Muscle layer of duodenum (tissue), 2 donors: ENCODE measurements around the gene ZC3H18.

Experiments used
- H3K27ac ChIP-seq: one replicate; pipeline ENCODE4 v1.7.0; 2013; ENCODE audit warnings: mild to moderate bottlenecking, low read length
- H3K27me3 ChIP-seq: one replicate; pipeline ENCODE4 v1.7.0; 2013; ENCODE audit warnings: low read depth, mild to moderate bottlenecking, control low read depth, low read length
- H3K36me3 ChIP-seq, 2 donors: one replicate each; pipeline ENCODE4 v1.7.0; 2013; ENCODE audit warnings: low read length in 2 of 2, control low read depth in 1 of 2, mild to moderate bottlenecking in 1 of 2; ENCODE audit not compliant: insufficient read depth in 2 of 2, control insufficient read depth in 1 of 2
- H3K4me1 ChIP-seq, 2 donors: one replicate each; pipeline ENCODE4 v1.7.0; 2013; ENCODE audit warnings: low read length in 2 of 2, mild to moderate bottlenecking in 2 of 2, control low read depth in 1 of 2, moderate library complexity in 1 of 2; ENCODE audit not compliant: insufficient read depth in 2 of 2, control insufficient read depth in 1 of 2
- H3K4me3 ChIP-seq, 2 donors: one replicate each; pipeline ENCODE4 v1.7.0; 2013; ENCODE audit warnings: low read length in 2 of 2, low read depth in 1 of 2, mild to moderate bottlenecking in 1 of 2
- H3K9me3 ChIP-seq, 2 donors: one replicate each; pipeline ENCODE4 v1.7.0; 2013; ENCODE audit warnings: low read length in 2 of 2, control low read depth in 1 of 2, mild to moderate bottlenecking in 1 of 2; ENCODE audit not compliant: control insufficient read depth in 1 of 2
- donor health status: healthy.

ZC3H18 gene

DNA sequence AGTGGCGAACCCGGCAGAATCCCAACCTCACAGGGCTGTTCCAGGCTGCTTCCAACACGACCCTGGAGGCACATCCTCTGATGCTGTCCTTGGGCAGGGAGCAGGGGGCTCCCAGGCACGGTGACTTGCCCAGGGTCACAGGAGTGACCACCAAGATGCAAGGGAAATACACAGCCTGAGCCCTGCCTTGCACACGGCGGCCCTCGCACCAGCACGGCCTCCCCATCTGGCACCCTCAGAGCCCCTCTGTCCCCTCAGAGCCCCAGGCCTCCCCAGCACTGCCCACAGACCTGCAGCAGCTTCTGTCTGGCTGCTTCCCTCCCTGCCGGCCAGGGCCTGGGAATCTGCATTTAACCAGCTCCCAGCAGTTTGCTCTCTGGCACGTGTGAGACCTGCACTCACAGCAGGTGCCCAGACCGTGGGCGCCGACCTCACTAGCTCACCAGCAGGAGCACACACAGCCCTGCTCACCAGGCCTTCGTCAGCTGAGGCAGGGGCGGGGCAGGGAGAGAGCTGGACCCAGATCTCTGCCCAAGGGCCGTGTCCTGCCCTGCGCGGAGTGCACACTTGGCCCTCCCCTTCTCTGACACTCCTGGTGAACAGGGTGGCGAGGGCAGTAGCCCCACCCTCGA, 29.7 kb upstream of the ZC3H18 start:
- Histone ChIP-seq H3K36me3 (no peaks in the 10 kb centered on the region), H3K9me3 (peaks cover 0 to 15% of the 10 kb centered on the region in 2 donors), H3K4me1 (peaks cover 0 to 2% of the 10 kb centered on the region in 2 donors), H3K27ac (no peak overlapping the region), H3K27me3 (peaks cover 22% of the 10 kb centered on the region), H3K4me3 (no peak overlapping the region)

DNA sequence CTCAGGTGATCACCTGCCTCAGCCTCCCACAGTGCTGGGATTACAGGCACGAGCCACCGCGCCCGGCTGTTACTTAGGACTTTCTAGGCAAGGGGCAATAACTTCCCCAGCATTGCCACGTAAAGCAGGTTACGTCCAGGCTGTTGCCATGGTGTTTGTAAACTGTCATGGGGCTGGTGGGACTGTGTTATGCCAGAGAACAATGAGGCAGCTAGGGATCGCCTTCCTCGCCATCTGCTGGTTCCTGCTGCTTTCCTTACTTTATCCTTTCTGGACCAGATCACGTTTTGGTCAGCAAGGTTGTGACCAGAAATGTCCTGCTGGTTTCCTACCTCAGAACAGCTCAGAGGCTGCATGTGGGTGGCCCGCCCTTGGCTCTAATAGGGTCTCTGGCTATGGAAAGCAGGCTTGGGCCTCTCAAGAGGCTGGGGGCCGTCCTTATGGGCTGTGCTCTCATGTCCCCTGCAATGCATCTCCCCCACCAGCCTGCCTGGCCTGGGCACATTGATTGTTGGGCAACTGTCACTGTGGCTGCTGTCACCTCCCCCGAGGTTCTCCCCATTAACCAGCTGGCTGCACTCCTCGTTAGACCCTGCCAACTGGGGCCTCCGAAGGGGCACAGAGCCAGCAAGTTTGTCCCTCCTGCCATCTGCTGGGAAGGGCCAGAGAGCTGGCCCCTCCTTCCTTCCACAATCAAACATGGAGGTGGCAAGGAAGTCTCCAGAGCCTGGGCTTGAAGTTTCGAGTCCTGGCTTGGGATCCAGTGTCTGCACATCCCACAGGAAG, 28.2 kb upstream of the ZC3H18 start:
- no peaks in the 10 kb centered on the region for H3K36me3 ChIP-seq
- H3K4me1 ChIP-seq, result no peaks in the 10 kb centered on the region
- no peak overlapping the region for H3K4me3 ChIP-seq
- H3K27me3 ChIP-seq, result peaks cover 33% of the 10 kb centered on the region
- H3K27ac ChIP-seq, result no peak overlapping the region
- peaks cover 0 to 15% of the 10 kb centered on the region in 2 donors for H3K9me3 ChIP-seq

DNA sequence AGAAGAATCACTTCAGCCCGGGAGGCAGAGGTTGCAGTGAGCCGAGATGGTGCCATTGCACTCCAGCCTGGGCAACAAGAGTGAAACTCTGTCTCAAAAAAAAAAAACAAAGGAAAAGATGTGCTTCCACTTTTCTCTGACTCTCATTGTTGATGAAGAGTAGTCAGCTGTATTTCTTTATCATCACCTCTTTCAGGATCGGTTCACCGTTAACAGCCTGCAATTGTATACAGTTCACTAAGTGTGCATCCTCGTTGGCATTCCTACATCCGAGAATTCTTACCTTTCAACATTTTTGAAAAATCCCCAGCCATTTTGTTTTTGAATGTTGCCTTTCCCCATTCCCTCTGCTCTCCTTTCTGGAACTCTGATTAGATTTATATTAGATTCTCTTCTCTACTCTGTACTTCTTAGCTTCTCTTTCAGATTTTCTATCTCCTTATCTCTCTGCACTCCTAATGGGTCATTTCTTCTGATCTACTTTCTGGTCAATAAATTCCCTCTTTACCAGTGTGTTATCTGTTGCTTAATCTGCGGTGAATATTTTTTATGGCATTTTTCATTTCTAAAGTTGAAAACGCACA, 26.9 kb upstream of the ZC3H18 start:
- Histone ChIP-seq H3K27ac (no peak overlapping the region), H3K27me3 (peaks cover 32% of the 10 kb centered on the region), H3K9me3 (peaks cover 0 to 15% of the 10 kb centered on the region in 2 donors), H3K4me3 (no peak overlapping the region), H3K4me1 (no peaks in the 10 kb centered on the region), H3K36me3 (no peaks in the 10 kb centered on the region)

DNA sequence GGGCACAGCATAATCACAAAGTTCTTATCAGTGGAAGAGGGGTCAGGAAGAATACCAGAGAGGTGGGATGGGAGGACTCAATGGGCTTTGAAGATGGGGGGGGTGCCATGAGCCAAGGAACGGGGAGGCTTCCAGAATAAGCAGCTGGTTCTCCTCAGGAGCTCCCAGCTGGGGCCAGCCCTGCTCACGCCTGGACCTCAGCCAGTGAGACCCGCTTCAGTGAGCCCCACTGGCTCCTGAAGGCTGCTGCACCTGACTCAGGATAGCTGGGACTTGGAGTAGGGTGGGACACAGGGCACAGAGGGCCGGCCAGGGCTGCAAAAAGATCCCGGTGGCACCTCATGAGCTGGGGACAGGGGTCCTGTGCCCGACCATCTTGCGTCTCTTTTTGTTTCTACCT, 24.4 kb upstream of the ZC3H18 start:
- Histone ChIP-seq H3K4me3 (no peak overlapping the region), H3K27me3 (peaks cover 14% of the 10 kb centered on the region), H3K27ac (no peak overlapping the region), H3K4me1 (peaks cover 0 to 4% of the 10 kb centered on the region in 2 donors), H3K9me3 (peaks cover 0 to 15% of the 10 kb centered on the region in 2 donors), H3K36me3 (no peaks in the 10 kb centered on the region)

DNA sequence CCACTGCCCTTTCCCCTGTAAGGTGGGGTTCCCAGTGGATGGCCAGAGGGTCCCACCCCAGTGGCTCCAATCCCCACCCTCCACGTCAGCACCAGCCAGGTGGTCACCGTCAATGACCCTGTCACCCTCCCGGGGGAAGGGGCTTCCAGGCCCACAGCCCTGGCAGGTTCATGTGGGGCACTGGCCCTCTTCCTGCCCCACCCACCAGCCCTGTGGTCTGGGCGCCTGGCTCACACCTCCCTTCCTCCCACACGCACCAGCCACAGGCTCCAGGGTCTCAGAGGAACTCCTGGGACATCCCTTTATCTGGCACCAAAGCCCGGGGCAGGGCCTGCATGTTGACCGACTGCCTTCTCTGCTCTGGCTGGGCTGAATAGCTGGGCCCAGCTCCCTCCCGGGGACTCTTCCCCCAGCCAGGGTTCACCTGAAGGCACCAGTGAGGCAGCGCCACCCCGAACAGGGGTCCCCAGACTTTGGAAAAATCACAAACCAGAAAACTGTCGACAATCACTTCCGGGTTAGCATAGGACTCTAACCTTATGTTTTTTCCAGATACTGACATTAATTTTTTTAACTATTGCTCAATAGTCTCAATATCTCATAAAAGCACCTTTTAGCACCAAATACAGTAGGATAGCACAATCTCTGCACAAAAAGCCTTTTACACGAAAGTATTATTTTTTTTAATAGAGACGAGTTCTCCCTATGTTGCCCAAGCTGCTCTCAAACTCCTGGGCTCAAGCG, 21.9 kb upstream of the ZC3H18 start:
- H3K9me3 ChIP-seq, result peaks cover 0 to 5% of the 10 kb centered on the region in 2 donors
- H3K27ac ChIP-seq, result no peak overlapping the region
- H3K4me1 ChIP-seq, result peaks cover 0 to 4% of the 10 kb centered on the region in 2 donors

DNA sequence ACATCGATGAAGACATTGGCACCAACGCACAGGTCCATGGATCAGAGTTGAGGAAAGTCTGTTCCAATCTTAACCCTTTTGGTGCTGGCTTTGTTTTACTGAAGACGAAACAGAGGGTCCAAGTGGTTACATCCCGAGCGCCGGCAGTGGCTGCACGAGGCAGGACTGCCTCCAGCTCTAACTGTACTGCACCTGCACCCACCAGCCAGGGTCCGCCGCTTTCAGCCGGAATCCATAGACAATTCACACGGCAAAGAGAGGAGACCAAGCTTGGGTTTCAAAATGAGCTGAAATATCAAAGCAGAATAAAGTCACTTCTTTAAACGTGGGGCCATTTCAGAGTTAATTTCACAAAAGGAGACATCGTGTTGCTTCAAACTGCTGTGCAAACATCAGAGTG, 21.2 kb upstream of the ZC3H18 start:
- H3K9me3 ChIP-seq, result no peaks in the 10 kb centered on the region
- peaks cover 0 to 4% of the 10 kb centered on the region in 2 donors for H3K4me1 ChIP-seq
- no peak overlapping the region for H3K4me3 ChIP-seq
- H3K27ac ChIP-seq, result no peak overlapping the region
- no peaks in the 10 kb centered on the region for H3K36me3 ChIP-seq
- H3K27me3 ChIP-seq, result peaks cover 14% of the 10 kb centered on the region

More for the DNA sequence above, 21.9 kb upstream of the ZC3H18 start:
- H3K27me3 ChIP-seq, result peaks cover 14% of the 10 kb centered on the region
- no peak overlapping the region for H3K4me3 ChIP-seq
- H3K36me3 ChIP-seq, result no peaks in the 10 kb centered on the region

DNA sequence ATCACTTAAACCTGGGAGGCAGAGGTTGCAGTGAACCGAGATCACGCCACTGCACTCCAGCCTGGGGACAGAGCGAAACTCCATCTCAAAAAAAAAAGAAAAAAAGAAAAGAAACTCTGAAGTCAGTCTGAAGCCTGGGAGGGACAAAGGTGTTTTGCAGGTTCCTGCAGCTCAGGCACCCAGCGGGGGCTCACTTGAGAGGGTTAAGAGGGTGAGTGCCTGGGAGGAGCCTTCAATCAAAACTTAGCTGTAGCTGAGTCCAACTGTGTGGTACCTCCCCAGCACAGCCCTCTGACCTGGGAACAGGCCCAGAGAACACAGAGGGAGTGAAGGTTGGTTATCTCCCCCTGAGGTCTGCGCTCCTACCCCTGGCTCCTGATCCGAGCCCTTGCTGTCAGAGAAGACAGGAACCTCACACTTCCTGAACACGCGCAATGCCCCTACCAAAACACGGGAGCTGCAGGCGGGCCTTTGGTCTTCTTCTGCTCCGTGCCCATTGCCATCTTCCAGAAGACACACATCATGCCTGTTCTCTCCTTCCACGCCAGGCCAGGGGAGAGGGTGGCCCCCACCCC, 20.4 kb upstream of the ZC3H18 start:
- no peak overlapping the region for H3K4me3 ChIP-seq

DNA sequence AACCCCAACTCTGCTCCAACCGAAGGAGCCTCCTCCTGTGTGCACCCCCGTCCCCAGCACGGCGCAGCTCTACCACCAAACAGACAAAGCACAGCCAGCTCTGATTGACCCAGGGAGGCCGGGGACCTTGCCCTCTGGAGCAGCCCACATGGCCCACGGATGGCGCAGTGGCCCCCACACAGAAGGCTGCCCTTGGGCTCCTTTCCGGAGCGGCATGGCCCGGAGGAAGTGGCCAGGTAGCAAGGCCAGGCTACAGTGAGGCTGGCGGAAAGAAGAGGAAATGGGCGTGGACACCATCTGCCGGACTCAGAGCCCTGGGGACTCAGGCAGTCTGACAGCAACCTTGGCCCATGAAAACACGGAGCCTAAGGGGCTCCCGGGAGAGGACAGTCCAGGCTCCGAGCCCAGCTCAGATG, 19.9 kb upstream of the ZC3H18 start:
- Histone ChIP-seq H3K27me3 (peaks cover 14% of the 10 kb centered on the region), H3K4me3 (no peak overlapping the region), H3K36me3 (no peaks in the 10 kb centered on the region), H3K4me1 (peaks cover 0 to 4% of the 10 kb centered on the region in 2 donors), H3K27ac (no peak overlapping the region), H3K9me3 (no peaks in the 10 kb centered on the region)

More for the DNA sequence above, 20.4 kb upstream of the ZC3H18 start:
- Histone ChIP-seq H3K27ac (no peak overlapping the region), H3K4me1 (peaks cover 0 to 4% of the 10 kb centered on the region in 2 donors), H3K36me3 (no peaks in the 10 kb centered on the region), H3K9me3 (no peaks in the 10 kb centered on the region), H3K27me3 (peaks cover 14% of the 10 kb centered on the region)

DNA sequence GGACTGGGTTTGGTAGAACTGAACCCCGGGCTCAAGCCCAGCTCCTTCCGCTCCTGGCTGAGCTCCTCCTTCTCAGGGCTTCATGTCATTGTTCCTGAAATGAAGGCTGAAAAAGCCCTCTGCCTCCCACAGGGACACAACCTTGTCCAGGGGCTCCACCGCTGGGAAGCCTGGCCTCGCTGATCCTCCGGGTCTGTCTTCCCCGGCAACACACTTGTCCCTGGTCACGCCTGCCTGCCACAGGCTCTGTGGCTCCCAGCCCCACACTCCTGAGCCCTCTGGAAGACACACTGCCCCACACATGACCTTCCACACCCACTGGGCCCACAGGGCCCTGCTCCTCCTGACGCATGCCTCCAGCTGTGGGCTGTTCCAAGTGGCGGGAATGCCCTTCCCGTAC, 18.0 kb upstream of the ZC3H18 start:
- H3K4me1 ChIP-seq, result peaks cover 0 to 4% of the 10 kb centered on the region in 2 donors
- no peak overlapping the region for H3K27ac ChIP-seq
- H3K27me3 ChIP-seq, result no peaks in the 10 kb centered on the region
- no peak overlapping the region for H3K4me3 ChIP-seq
- no peaks in the 10 kb centered on the region for H3K36me3 ChIP-seq
- H3K9me3 ChIP-seq, result no peaks in the 10 kb centered on the region

DNA sequence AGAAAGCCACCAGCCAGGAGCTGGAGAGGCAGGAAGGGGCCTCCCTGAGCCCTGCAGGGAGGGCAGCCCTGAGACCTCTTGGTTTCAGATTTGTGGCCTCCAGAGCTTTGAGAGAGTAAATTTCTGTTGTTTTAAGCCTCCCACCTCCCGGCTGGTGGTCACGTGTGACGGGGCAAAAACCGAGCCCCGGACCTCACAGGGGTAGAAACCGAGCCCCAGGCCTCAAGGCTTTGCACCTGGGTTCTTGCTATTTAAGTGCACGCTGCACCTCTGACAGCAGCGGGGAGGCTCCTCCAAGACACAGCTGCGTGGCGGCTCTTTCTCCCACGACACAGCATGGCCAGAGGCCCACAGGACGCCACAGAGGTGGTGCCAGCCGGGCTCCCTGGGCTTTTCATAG, 17.4 kb upstream of the ZC3H18 start:
- Histone ChIP-seq H3K36me3 (no peaks in the 10 kb centered on the region), H3K9me3 (no peaks in the 10 kb centered on the region), H3K4me3 (no peak overlapping the region), H3K4me1 (peaks cover 0 to 4% of the 10 kb centered on the region in 2 donors), H3K27me3 (no peaks in the 10 kb centered on the region), H3K27ac (no peak overlapping the region)

DNA sequence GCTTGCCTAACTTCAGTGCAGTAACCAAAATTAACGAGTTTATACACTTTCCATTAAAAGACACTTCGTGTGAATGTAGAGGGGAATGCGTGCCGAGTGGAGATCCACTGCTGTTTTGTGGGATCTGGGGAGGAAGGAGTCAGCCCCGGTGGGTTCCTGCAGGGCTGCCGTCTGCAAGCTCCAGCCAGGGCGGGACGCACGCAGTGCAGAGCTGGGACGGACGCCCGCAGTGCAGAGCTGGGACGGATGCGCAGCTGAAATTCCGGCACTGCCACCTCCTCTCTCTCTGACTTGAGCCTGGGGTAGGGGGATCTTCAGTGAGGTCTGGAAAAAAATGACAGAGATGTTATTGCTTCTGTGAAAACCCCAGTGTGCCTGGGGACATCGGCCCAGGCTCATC, 16.5 kb upstream of the ZC3H18 start:
- H3K4me3 ChIP-seq, result no peak overlapping the region
- H3K9me3 ChIP-seq, result no peaks in the 10 kb centered on the region
- H3K36me3 ChIP-seq, result no peaks in the 10 kb centered on the region
- no peaks in the 10 kb centered on the region for H3K27me3 ChIP-seq
- H3K4me1 ChIP-seq, result peaks cover under 1 to 5% of the 10 kb centered on the region in 2 donors
- H3K27ac ChIP-seq, result no peak overlapping the region
